ENCODE data around the gene ATOX1.

The ATOX1 gene

GRCh38 chr5:151694035-151694485 lies 64.4 kb downstream of the ATOX1 start:
- no peak for DNase-seq
